NCI-H345 (cell line): ENCODE measurements around the gene EDAR.
A peak's percentile ranks its signal among the peaks of the same experiment; 100 is the strongest.

Experiments
- DNase-seq: peaks from one replicate; lab custom pipeline; 2025; lab: John Stamatoyannopoulos, UW

Gene EDAR

DNA sequence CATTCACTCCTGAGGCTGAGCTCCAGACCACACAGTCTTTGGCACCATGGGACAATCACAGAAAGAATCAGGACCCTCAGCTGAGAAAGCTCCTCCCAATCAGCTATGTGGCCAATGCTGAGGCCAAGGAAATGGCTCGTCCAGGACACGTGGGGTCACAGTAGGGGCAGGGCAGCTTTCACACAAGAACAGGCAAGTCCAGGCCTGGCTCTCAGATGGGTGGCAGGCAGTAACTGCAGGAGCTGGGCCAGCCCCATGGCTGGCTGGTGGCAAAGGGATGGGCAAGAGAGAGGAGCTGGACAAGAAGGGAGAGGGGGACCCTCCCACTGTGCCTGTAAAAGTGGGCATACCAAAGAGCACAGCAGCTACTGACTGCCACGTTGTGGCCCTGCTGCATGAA lies 12.2 kb upstream of the EDAR start:
- no peak for DNase-seq

DNA sequence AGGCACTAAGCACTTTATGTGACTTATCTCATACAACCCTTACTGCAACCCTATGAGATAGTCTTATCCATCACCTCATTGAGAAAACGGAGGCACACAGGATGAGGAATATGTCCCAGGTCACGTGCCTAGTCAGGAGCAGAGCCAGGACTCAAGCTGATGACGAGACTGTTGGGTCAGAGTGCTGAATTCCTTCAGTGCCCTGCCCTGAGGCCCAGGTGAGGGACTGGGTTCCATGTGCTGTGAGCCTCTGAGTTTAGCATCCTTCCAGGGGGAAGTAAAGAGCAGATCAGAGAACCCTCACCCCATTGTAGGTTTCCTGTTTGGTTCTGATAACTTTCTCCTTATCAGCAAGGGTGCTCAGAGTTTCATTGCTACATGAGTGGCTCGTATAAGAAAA lies 11.7 kb upstream of the EDAR start:
- DNase-seq, result no peak

DNA sequence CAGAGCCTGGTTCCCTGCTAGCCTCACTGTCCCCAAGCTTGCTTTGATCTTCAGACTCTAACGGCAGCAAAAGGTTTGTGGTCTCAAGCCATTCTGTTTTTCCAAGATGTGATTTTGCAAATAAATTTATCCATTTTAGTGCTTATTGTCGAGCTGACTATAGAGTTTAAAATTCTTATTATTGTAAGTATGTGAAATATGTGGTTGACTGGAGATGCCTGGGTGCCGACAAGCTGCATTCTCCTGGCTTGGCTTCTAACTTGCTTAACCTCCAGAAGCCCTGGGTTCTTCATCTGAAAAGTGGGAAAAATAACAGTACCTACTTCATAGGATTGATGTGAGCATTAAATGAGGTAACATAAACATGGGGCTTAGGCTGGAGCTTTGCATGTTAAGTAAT lies 9.9 kb upstream of the EDAR start:
- DNase-seq, result no peak

DNA sequence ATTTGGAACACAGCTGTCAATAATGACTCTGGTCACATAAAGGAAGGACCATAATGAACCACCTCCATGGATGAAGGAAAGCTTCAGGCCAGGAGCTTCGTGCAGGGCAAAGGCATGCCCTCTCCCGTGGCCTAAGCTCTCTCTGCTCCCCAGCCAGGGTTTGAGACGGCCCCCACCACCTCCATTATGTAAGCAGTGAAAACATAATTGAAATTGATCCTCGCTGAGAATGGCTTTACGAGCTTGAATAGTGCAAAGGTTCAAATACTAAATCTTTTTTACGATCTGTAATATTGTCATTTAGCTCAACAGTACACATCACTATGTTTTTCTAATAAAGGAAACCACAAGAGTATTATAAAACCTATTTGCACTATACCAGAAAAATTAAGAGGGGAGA lies 5.2 kb upstream of the EDAR start:
- no peak for DNase-seq

DNA sequence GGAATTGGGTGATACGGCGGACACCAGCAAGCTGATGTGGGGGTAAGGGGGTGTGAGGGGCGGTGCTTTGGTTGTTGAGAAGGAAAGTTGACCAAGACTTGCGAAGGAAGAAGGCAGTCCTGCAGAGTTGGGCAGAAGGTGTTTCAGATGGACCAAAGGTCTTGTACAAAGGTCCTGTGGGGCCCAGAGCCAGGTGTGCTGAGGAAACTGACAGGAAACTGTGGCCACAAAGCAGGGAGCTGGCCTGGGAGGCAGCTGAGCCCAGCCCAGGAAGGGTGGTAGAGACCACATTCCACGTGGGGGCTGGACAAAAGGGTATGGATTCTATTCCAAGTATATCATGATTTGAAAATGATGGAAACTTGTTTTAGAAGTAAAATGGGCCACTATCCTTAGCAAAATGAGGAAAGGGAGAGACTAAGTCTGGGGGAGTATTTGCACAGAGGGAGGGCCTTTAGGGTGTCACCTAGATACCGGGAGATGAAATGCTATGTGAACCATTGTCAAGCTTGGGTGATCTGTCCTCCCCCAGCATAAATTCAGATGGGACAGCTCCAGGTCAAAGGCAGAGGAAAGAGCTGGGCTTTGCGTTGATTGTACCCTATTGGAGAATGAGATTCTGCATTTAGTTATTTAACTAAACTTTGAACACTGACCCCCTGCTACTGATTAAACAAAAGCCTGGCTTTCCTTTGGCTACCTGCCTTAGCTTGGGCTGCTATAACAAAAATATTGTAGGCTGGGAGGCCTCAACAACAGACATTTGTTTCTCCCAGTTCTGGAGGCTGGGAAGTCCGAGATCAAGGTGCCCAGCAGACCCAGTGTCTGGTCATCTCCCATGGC lies 4.3 kb upstream of the EDAR start:
- DNase-seq, result no peak

DNA sequence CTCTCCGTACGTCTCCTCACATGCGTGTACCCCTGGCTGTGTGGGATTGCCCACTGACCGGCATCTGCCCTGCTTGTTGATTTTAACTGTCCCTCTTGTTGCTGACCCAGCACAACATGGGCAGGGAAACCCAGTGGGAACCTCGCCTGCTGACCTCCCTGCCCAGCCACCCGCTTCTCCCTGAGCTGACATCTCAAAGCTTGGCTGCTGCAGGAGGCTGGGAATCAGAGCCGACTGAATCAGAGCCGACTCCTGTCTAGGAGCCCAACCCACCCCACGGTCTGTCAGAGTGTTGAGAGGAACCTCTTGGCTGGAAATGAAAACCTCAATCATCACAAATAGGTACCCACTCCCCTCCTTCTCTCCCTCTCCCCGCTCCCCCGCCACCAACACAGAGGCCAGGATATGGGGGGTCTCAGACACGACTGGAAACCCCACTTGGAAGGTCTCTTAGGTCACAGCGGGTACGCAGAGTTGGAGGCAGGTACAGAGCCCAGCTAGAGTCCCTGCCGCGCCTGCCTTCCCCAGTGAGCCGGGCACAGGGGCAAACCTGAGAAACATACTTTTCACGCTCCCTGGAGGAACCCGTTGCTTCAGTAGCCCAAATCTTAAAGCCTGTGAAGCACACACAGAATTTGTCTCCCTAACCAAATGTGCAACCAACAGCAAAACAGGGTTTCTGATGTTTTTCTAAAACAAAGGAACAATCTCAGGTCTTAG lies 784 bp downstream of the EDAR start:
- no peak for DNase-seq

DNA sequence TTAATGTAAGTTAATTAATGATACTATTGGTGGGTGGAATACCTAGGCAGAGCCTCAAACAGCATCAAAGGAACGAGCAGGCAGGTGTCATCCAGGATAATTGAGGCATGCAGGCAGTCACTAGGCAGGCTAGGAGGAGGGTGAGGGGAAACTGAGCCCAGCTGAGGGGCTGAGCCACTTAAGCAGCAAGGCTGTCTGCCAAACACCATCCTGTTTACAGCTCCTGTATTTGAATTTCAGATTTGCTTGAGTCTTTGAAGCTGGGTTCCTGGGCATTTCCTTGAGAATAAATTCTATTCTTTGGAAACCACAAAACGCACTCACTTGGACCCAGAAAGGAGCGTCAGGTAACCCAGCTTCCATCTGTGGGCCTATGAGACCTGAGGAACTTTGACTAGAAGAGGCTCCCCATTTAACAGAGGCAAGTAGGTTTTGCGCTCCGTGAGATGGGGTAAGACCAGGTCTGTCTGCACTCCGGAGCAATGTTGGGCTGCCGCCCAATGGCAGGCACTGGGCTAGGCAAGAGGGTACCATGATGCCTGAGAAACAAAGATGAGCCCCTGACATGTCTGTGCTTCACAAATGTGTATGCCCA lies 2.0 kb downstream of the EDAR start:
- no peak for DNase-seq

DNA sequence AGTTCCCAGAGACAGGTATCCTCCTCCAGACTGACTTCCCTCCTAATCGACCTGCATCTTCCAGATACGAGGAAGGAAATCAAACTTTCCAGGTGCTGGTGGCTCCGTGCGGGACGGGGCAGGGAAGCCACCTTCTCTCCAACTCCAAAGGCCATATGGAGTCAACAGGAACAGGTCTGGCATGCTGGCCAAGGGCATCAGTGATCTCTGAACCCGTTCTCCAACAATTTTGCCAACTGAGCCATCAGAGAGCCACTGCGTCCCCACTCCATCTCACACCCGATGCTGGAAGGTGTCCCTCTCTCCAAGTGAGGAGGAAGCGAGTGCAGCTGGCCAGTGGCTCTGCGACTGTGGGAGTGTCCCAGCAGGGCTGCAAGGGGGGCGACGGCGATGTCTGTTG lies 5.4 kb downstream of the EDAR start:
- DNase-seq, result no peak

DNA sequence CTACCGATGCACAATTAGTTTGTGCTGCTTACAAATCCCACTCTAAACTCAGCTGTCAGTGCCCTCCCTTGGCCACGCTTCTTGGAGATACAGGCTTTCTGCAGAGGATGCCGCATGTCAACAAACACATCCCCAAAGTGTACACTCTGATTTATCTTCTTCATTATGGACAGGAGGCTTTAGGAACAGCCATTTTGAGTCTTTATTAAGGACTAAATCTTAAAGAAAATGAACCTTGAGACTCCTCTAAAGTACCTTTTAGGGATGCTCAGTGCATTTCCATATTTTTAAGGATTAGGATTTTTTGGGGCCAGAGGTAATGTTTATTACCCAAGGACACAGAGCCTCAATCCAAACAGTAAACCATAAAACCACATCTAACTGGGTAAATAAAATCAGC lies 6.0 kb downstream of the EDAR start:
- no peak for DNase-seq

DNA sequence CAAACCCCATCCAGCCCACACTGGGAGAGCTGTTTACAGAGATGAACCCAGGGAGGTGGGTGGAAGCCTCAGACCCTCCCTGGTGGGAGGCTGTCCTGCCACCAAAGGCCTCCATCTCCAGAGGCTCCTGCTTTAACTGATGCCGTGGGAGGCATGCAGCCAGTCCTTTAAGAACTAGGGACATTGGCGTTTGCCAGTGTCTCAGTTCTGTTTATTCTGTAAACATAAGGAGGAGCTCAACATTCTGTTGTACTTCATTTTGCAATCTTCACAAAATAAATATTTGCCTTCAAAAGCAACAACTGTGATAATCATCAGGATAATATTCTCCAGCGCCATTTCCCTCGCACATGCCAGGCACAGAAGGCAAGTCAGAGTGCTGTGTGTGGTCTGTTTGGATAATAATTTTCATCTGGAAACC lies 6.8 kb downstream of the EDAR start:
- DNase-seq, result no peak

DNA sequence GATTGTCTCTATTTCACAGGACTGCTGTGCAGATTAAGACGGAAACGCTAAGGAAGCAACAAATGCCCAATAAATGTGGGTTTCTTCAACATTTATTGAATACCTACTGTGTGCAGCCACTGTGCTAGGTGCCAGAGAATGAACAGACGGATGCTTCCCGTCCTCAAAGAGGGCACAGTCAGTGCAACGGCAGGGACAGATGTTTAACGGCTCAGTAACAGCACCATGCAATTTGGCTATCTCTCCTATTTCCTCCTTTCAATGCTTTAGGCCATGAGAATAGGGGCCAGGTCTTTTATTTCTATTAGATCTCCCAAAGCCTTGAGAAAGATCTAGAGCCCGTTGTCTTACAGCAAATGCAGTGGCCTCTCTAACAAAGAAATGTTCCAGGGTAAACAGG lies 7.2 kb downstream of the EDAR start:
- no peak for DNase-seq

DNA sequence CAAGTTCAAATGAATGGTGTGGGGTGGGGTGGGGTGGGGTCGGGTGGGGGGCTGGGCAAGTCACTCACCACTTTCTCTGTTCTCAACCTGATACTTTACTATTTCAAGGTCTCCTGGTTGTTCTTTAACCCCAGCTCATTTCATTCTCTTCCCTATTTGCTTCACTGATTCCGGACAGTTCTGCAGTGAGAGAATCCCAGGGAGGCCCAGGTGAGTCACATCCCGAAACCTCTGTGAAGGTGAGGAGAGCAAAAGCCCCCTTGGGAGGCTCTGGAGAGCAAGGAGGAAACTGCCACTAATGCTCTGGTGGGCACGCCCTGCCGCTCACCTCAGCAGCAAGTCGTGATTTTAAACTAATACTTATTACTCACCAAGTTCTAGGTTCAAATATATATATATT lies 8.9 kb downstream of the EDAR start:
- DNase-seq, result no peak

DNA sequence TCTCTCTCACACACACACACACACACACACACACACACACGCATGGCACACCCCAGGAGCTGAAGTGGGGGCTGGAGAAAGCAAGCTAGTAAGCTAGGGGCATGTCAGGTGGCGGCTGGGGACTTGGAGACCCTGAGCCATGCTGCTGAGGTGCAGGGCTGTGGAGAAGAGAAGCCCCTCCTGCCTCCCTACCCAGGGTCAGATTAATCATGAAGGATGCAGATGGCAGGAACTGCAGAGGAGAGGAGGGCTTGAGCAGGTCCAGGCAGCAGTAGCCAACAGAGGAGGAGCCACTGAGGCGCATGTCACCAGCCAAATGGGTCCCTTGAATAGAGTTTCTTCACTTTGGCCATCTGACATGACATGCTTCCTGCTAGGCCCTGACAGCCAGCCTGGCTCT lies 9.6 kb downstream of the EDAR start:
- no peak for DNase-seq

DNA sequence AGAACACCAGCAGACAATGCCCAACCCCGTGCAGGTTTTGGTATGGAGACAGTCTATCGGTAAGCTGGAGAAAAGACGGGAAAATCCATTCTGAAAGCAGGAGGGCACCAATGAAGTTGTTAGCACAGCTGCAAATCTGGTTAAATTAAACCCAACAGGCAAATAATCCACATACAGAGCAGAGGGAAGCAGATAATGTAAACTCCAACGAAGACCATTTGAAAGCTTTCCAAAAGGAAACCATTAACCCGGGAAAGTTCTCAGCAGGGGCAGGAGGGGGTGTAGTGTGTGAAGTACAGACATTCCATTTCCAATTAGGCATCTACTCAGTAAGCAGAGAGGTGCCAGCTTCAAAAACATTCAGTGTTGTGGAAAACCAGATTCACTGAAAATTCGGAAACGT lies 10.3 kb downstream of the EDAR start:
- peak; percentile 41 for DNase-seq

DNA sequence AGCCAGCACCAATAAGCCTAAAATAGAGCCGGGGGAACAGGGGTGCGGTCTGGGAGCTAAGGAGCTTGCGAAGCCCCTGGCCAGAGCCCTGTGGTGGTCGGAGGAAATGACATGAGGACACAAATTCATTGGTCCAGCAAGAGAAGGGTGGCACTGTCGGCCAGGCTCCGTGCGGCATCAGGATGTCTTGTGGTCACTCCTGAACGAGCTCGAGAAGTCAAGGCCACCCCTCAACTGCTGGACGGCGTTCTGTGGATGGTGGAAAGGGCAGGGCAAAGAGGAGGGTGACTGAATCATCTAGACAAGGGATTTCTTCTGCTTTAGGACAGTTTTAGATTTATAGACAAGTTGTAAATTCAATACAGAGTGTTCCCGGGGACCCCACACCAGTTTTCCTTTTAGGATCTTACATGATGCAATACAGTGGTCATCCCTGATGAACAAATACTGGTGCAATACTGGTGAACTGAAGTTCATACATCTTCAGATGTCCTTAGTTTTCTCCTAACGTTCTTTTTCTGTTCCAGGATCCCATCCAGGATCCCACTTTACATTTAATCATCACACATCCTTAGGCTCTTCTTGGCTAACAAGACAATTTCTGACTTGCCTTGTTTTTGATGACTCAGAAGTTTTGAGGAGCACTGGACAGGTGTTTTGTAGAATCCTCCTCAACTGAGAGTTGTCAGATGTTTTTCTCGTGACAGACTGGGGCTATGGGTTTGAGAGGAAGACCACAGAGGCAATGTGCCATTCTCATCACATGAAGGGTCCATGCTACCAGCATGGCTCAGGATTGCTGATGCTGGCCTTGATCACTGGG lies 13.2 kb downstream of the EDAR start:
- no peak for DNase-seq

DNA sequence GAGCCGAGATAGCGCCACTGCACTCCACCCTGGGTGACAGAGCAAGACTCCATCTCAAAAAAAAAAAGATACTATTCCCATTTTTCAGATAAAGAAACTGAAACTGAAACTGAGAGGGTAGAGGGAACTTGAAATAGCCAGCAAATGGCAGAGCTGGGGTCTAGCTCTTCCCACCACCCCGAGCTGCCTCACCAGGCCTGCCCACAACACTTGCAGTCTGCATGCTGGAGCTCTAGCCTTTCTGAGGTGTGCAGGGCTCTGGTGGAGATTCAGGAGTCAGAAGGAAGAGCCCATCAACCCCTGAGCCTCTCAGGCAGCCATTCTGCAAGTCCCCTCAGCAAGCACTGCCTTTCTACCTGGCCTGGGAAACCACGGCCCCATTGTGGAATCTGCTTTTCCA lies 14.3 kb downstream of the EDAR start:
- no peak for DNase-seq

DNA sequence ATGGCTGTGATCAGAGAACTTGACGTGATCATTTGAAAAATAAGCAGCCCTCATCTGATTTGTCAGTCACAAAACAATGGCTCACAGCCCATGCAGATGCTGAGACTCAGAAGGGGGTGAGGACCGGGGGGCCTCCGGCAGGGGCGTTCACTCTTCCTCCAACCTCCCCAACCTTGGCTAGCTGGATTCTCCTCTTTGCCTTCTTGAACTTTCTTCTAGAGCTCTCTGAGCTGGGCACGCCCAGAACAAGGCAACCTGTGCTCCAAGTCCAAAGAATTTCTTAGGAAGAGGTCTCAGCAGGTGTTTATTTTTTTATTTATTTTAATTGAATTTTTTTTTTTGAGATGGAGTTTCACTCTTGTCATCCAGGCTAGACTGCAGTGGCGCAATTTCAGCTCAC lies 16.4 kb downstream of the EDAR start:
- DNase-seq, result no peak

DNA sequence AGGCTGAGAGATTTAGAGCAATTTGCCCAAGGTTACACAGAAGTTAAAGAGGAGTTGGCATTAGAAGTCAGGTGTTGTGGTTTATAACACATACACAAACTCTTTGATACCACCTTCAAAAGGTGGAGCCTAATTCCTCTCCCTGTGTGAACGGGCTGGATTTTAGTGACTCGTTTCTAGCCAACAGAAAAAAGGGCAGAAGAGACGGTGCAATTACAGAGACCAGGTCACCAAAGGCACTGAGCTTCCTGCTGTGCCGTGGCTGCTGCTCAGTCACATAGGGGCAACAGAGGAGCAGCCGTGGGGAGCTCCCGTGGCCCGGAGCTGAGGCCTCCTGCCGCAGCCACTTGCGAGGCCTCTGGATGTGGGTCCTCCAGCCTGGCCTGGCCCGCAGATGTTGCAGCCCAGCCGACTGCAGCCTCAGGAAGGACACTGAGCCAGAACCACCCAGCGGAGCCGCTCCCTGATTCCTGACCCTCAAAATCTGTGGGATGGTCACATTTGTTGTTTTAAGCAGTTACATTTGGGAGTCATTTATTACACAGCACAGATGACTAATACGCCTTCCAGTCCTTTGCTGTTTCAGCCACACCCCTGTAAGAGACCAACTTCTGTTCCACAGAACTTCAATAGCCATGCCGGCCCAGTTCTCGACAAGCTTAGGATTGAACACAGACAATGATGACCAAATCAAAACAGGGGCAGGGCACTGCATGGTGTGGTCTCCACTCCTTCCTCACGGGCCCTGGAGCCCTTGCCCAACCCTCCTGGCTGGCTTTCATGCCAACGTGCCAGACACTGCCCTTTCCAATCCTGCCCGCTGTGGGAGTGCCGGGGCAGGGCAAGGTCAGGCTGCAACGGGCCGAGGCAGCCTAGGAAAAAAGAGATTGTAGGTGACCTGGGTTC lies 17.1 kb downstream of the EDAR start:
- DNase-seq, result no peak

DNA sequence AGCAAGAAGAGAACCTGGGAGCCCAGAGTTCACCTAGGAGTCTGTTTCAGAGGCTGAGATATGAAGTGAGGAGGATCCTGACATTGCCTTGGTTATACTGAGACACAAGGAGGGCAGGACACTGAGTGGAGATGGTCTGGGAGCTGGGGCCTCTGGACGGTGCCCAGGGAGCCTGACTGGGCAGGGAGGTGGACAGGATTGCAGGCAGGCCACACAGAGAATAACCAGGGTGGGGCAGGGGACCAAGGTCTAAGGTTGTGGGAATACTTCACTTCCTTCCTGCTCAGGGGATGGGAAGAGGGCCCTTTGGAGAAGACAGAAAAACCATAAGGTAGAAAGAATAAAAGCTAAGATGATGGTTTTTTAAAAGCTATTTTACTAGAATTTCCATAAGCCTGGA lies 18.7 kb downstream of the EDAR start:
- no peak for DNase-seq

DNA sequence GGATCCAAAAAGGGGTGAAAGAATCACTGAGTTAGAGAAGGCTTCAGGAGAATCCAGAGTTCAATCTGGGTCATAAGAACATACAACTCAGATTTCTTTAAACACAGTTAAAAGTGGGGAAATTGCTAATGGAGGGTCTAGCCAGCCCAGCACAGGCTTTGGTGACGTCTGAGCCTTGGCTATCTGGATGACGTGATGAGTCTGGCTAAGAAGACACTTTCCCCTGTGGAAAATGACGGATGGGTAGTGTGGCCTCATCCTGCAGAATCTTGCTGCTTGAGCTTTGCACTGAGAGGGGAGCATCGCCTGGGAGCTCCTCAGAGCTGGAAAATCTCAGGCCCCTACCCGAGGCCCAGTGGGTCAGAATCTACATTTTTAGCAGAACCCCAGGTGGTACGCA lies 19.2 kb downstream of the EDAR start:
- DNase-seq, result no peak

DNA sequence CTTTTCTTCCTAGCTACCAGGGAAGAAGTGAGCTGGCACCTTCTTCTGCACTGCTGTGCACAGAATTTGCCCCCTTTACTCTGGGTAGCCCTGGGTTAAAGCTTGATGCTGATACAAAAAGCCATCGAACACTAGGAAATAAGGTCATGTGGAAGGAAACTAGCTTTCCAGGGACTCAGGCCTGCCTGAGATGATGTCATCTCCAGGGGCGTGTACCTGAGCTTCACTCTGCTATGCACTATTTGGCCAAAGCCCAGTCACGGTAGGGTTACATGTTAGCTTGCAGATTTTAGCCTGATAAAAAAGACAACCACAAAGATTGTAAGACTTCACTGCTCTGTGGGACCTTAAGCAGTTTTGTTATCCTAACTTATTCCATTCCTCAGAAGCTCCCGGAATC lies 20.4 kb downstream of the EDAR start:
- DNase-seq, result no peak
